Medulla oblongata (tissue), 1 donor: ENCODE results near the gene PFAS.

ENCODE experiments used
- DNase-seq: peaks from one replicate; pipeline ENCODE4 v3.0.0-alpha.2; 2015; ENCODE audit errors: extremely low spot score

The PFAS gene

GRCh38 chr17:8310601-8311123 is 61.6 kb downstream of the PFAS start:
- no peak for DNase-seq

- DNase-seq = no peak
Observed at GRCh38 chr17:8311131-8311790, 62.2 kb downstream of the PFAS start.

- DNase-seq = no peak
Observed at GRCh38 chr17:8312251-8312650, 63.2 kb downstream of the PFAS start.

DNA sequence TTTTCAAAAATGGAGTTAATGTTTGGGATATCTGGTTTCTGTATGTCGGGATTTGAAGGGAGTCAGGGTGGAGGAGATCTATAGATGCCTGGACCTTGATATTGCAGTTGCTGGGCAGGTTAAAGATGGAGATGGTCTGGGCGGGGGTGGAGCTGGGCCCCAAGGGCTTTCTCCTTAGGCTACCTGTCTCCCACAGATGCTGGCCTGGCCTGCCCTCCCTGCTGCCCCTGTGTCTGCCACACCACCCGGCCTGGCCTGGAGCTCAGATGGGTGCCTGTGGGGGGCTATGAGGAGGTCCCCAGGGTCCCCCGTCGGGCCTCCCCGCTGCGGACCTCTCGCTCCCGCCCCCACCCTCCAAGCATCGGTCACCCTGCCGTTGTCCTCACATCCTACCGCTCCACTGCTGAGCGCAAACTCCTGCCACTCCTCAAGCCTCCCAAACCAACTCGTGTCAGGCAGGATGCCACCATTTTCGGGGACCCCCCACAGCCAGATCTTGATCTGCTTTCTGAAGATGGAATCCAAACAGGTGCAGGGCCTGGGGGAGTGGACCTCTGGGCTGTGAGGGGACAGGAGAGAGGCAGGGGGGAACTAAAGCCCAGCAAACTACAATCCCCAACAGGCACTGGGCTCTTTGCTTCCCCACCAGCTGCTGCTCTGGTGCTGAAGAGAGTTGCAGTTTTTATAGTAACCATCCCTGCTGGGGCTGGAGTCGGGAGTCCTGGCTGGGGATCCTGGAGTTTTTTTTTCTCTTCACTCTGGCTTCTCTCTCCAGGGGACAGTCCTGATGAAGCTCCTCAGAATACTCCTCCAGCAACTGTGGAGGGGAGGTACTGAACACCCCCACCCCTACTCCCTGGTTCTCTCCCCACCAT is 63.9 kb downstream of the PFAS start:
- DNase-seq = no peak

DNA sequence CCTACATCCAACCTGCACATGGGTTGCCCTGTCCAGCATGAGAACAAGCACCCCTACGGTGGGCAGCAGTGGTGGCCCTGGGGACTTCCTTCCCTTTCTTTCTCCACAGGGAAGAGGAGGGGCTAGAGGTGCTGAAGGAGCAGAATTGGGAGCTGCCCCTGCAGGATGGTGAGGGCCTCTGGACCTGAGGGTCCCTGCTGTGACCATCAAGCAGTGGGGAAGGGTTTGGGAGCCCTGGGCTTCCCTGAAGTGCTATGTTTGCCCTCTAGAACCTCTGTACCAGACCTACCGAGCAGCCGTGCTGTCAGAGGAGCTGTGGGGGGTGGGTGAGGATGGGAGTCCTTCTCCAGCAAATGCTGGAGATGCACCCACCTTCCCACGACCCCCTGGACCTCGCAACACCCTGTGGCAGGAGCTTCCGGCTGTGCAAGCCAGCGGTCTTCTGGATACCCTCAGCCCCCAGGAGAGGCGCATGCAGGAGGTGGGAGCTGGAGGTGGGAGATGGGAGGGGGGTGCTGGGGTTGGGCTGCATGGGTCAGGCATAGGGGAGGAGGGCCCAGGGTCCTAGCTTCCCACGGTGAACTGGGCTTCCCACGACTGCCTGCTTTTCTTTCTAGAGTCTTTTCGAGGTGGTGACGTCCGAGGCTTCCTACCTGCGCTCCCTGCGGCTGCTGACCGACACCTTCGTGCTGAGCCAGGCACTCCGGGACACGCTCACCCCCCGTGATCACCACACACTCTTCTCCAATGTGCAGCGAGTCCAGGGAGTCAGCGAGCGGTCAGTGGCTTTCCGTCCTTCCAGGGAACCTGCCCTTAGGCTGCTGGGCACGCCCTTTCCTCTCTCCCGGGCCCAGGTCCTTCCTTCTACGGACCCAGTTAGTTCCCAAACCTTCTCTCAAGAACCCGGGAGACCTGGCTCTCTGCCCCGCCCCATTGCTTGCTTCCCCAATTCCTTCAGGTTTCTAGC is 66.0 kb downstream of the PFAS start:
- DNase-seq = no peak

- no peak for DNase-seq
Observed at GRCh38 chr17:8315764-8316217, 66.7 kb downstream of the PFAS start.

DNA sequence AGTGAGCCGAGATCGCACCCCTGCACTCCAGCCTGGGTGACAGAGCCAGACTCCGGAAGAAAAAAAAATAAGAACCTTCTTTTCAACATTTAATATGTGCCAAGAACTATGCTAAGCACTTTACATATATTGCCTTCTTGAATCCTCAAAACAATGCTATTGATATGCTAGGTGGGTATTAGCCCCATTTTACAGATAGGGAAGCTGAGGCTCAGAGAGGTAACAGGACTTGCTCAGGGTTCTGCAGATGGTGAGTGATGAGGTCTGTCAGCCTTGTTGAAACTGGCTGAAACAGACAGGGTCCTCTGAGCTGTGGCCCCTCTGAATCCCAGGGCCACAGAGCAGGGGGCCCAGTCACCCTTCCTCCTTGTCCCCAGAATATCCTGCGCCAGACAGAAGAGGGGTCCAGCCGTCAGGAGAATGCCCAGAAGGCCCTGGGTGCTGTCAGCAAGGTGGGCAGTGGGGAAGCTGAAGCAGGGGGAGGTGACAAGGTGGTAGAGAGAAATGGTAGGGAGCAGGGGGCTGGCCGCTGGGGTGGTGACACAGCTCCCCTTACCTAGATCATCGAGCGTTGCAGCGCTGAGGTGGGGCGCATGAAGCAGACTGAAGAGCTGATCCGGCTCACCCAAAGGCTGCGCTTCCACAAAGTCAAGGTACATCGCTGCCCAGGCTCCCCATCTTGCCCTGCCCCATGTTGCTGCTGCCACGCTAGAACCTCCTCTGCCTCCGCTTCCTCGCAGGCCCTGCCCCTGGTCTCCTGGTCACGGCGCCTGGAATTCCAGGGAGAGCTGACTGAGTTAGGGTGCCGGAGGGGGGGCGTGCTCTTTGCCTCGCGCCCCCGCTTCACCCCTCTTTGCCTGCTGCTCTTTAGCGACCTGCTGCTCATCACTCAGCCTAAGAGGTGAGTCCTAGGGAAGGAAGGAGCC is 69.2 kb downstream of the PFAS start:
- DNase-seq = no peak
